GM13977 (cell line): ENCODE results near the gene ZNF76.
"Not testable (repeated sequence)": the region's sequence is repeated elsewhere in the genome, so short reads cannot be mapped to it uniquely, and the experiment has no call there.

ENCODE experiments used
- DNase-seq: peaks from one replicate; pipeline ENCODE4 v3.0.0; 2012; ENCODE audit warnings: low spot score
- CTCF ChIP-seq: IDR thresholded peaks from 2 replicates; pipeline ENCODE4 v1.5.1; 2012; ENCODE audit warnings: mild to moderate bottlenecking, control low read depth; ENCODE audit not compliant: insufficient read depth; ENCODE audit errors: extremely low read depth, missing control alignments
- in situ Hi-C: fragments of 300-500 bp; cut with MboI; formaldehyde crosslinking; loops from one replicate; pipeline ENCODE4 v1.12.0; 2022; ENCODE audit warnings: low sequenced_read_pairs, low pct_unique_long_range_greater_than_20kb, mixed read lengths, inconsistent platforms; ENCODE audit not compliant: unreplicated experiment

The ZNF76 gene

GRCh38 chr6:35330541-35331119, 71.1 kb downstream of the ZNF76 start:
- in situ Hi-C loops = no loop called here
- DNase-seq = no peak
- TF ChIP-seq CTCF = no peak

GRCh38 chr6:35332074-35332887, 72.7 kb downstream of the ZNF76 start:
- in situ Hi-C loops, DNase-seq: not testable (repeated sequence)

GRCh38 chr6:35341557-35341956, 82.0 kb downstream of the ZNF76 start:
- peak; percentile 26 for DNase-seq
- no peak for TF ChIP-seq CTCF
- in situ Hi-C loops = loop anchor here (10.0 kb wide), 1 partner anchor 103 kb away; no protein-coding TSS in a partner anchor

GRCh38 chr6:35342258-35343091, 82.9 kb downstream of the ZNF76 start, which contains the start of gene PPARD:
Gene PPARD, plus strand, starts transcription at chr6:35342558. Its CDS starts 68,530 bp downstream, at chr6:35411088.
- DNase-seq = peak; percentile 100
- in situ Hi-C loops = loop anchor here (10.0 kb wide), 1 partner anchor 102 kb away; no protein-coding TSS in a partner anchor
- peak; percentile 99 for TF ChIP-seq CTCF

GRCh38 chr6:35343092-35343834, 83.7 kb downstream of the ZNF76 start:
- DNase-seq = peak; percentile 35
- in situ Hi-C loops = loop anchor here (10.0 kb wide), 1 partner anchor 102 kb away; no protein-coding TSS in a partner anchor
- no peak for TF ChIP-seq CTCF

GRCh38 chr6:35343835-35344550, 84.5 kb downstream of the ZNF76 start:
- TF ChIP-seq CTCF = no peak
- DNase-seq = no peak
- in situ Hi-C loops = loop anchor here (10.0 kb wide), 1 partner anchor 101 kb away; no protein-coding TSS in a partner anchor
